Epithelial cell of esophagus (primary cell): ENCODE results near the gene COX5A.
"Not testable (repeated sequence)": the region's sequence is repeated elsewhere in the genome, so short reads cannot be mapped to it uniquely, and the experiment has no call there.

Experiments used
- DNase-seq: peaks from one replicate; pipeline ENCODE4 v3.0.0; 2010; ENCODE audit warnings: low read depth
- H3K4me3 ChIP-seq: 2 replicates; pipeline ENCODE4 v1.5.1; 2011; ENCODE audit warnings: mild to moderate bottlenecking, low read length, control low read depth
- TF ChIP-seq, protein P1 (sequence below): IDR thresholded peaks from 2 replicates; pipeline ENCODE4 v1.5.1; 2011; ENCODE audit warnings: low read depth, mild to moderate bottlenecking, low read length, control low read depth, inconsistent platforms; ENCODE audit not compliant: insufficient read depth; ENCODE audit errors: missing control alignments

COX5A gene

DNA sequence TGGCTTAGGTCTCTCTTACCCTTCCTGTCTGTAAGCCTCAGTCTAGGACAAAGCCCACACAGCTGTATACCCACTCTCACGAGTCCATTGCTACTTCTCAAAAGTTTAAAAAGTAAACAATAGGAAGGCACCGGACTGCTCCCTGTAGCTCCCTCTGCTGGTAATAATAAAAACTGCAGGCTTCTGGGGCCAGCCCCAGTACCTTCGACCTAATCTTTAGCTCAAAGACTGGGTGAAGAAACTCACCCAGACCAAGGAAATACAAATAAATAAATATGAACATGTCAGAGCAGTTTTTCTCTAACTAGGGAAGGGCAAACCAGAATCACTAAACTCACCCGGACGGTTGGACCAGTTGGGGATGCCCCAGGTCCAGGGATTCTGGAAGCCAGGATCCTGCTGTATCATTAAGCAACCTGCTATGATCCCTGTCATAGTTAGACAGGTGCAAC is 36.2 kb downstream of the COX5A start:
- TF ChIP-seq, protein P1, sequence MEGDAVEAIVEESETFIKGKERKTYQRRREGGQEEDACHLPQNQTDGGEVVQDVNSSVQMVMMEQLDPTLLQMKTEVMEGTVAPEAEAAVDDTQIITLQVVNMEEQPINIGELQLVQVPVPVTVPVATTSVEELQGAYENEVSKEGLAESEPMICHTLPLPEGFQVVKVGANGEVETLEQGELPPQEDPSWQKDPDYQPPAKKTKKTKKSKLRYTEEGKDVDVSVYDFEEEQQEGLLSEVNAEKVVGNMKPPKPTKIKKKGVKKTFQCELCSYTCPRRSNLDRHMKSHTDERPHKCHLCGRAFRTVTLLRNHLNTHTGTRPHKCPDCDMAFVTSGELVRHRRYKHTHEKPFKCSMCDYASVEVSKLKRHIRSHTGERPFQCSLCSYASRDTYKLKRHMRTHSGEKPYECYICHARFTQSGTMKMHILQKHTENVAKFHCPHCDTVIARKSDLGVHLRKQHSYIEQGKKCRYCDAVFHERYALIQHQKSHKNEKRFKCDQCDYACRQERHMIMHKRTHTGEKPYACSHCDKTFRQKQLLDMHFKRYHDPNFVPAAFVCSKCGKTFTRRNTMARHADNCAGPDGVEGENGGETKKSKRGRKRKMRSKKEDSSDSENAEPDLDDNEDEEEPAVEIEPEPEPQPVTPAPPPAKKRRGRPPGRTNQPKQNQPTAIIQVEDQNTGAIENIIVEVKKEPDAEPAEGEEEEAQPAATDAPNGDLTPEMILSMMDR = peak; percentile 87
- no peak overlapping the region for H3K4me3 ChIP-seq
- peak; percentile 59 for DNase-seq

DNA sequence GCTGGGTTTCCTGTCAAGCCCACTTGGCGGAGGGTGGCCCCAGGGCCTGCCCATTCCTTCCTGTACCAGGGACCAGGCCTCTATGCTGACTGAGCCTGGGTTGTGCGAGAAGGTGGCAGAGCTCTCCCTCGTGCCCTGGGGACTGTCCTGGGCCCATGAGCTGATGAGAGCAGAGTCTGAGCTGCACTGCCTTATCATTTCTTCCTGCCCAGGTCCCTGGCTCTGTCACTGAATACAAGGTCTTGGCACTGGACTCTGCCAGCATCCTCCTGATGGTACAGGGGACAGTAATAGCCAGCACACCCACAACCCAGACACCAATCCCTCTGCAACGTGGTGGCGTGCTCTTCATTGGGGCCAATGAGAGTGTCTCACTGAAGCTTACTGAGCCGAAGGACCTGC is 40.6 kb downstream of the COX5A start:
- no peak for DNase-seq
- no peak overlapping the region for H3K4me3 ChIP-seq
- TF ChIP-seq, protein P1 = no peak

DNA sequence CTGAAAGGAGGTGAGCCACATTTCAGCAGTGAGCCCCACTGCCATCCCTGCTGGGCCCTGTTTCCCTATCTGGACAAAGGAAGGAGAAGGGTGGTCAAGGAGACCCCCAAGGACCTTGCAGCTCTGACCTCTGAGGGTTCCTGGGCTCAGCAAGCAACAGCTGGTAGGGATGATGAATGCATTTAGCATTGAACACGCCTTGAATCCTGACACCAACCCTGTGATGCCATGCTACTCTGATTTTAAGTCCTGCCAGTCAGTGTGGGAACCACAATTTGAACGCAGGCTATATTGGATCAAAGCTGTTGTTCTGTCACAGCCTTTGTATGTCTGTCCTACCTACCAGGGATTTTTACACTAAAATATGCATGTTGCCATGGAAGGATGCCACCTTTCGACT is 41.6 kb downstream of the COX5A start:
- H3K4me3 ChIP-seq = no peak overlapping the region
- TF ChIP-seq, protein P1 = no peak
- no peak for DNase-seq

DNA sequence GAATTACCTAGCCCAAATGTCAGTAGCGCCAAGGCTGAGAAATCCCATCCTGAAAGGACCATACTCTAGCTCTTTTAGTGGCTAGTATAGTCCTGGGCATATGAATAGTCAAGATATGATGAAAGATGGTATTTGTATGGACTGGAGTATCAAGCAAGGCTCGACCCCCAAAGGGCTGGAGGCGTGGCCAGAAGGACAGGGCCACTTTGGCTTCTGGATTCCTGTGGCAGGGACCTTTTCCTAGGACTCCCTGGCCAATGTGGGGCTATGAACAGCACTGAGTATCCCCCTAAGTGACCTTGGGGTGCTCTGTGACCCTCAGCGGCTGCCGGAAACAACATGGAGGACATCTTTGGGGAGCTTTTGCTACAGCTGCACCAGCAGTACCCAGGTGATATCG is 42.0 kb downstream of the COX5A start:
- DNase-seq = no peak
- TF ChIP-seq, protein P1 = no peak
- H3K4me3 ChIP-seq = no peak overlapping the region

DNA sequence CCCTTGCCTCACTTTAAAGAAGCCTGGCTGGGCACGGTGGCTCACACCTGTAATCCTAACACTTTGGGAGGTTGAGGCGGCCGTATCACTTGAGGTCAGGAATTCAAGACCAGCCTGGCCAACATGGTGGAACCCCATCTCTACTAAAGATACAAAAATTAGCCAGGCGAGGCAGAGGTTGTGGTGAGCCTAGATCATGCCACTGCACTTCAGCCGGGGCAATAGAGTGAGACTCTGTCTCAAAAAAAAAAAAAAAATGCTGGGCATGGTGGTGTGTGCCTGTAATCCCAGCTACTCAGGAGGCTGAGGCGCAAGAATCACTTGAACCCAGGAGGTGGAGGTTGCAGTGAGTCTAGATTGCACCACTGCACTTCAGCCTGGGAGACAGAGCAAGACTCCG is 43.5 kb downstream of the COX5A start:
- not testable (repeated sequence) for H3K4me3 ChIP-seq, DNase-seq

DNA sequence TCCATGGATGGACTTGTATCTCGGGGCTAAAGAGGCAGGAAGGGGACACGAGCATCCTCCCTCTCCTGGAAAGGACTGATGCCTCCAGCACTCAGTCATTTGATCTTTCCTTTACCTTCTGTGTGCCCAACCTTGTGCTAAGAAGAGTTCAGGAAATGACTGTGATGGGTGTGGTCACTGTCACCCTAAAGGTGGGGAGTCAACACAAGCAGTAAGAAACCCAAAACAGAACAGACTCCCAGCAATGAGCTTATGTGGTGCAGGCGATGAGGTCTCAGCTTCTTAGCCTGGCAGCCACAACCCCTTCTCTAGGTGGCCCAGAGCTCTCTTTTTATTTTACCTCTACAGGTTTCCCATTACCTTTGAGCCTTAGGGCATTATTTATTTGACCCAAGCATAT is 44.2 kb downstream of the COX5A start:
- TF ChIP-seq, protein P1 = no peak
- DNase-seq = no peak
- no peak overlapping the region for H3K4me3 ChIP-seq

DNA sequence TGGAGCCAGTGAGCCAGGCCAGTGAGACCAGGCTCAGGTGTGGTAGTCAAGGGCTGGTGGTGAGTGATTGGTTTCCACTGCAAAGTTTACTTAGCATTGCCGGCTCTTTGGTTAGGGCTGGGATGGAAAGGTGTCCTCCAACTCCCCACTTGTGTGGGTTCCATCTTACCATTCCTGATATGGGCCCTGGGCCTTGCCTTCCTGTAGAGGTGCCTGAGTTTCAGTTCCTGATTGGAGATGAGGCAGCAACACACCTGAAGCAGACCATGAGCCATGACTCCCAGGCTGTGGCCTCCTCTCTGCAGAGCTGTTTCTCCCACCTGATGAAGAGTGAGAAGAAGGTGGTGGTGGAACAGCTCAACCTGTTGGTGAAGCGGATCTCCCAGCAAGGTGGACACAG is 44.9 kb downstream of the COX5A start:
- TF ChIP-seq, protein P1 = no peak
- no peak overlapping the region for H3K4me3 ChIP-seq
- no peak for DNase-seq
